DMS153 treated with DMSO at 0.1 percent for 48 hours (cell line): Measurements from ENCODE around the gene CDKN2C.
"Not testable (repeated sequence)": the region's sequence is repeated elsewhere in the genome, so short reads cannot be mapped to it uniquely, and the experiment has no call there.

Source experiments
- DNase-seq: peaks from one replicate; lab custom pipeline; 2025; ENCODE audit not compliant: unreplicated experiment; lab: John Stamatoyannopoulos, UW

Gene CDKN2C

GRCh38 chr1:50969611-50970508 is at the start of gene CDKN2C:
Gene CDKN2C, plus strand, starts transcription at chr1:50970245. Its CDS starts 124 bp downstream, at chr1:50970369.
- peak; percentile 87 for DNase-seq

DNA sequence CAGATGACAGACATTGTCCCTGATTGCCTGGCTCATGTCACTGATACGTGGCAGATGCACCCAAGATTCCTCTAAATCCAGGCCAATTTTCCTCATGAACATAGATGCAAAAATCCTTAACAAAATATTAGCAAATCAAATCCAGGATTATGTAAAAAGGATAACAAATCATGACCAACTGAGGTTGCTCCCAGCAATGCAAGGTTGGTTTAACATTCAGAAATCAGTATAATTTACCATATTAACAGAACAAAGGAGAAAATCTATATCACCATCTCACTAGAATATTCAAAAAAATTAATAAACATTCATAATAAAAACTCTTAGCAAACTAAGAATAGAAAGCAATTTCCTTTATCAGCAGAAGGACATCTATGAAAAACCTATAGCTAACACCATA is 49.6 kb upstream of the CDKN2C start:
- no peak for DNase-seq

- DNase-seq, result no peak
These were observed 49.0 kb upstream of the CDKN2C start for GRCh38 chr1:50921029-50921428.

GRCh38 chr1:50923564-50923963 is 46.5 kb upstream of the CDKN2C start:
- no peak for DNase-seq

DNA sequence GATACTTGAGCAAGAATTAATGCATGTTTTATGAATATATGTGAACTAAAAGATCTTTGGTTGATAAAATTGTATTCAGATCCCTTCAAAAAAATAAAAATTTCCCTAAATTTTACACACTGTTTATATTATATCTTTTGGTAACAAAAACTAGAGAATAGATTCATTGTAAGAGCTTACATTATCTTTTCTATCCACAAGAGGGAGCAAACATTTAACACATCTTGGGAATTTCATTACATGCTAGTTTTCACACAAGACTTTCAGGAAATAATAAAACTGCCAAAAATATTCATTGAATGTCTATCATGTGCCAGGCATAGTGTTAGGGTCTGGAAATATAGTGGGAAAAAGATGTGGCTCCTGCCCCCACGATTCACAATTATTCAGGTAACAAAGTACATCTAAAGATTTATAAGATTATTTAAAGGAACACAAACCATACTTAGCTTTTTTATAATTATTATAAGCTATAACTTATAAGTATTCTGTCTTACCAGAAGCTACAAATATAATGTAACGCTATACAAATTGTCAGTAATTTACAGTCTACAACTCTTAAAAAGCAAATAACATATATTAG is 40.6 kb upstream of the CDKN2C start:
- peak; percentile 34 for DNase-seq

- no peak for DNase-seq
These were observed 39.9 kb upstream of the CDKN2C start for GRCh38 chr1:50930193-50930592.

GRCh38 chr1:50930965-50931737 is 38.9 kb upstream of the CDKN2C start:
- DNase-seq, result no peak

GRCh38 chr1:50932043-50932442 is 38.0 kb upstream of the CDKN2C start:
- DNase-seq, result not testable (repeated sequence)

GRCh38 chr1:50933770-50934169 is 36.3 kb upstream of the CDKN2C start:
- not testable (repeated sequence) for DNase-seq

GRCh38 chr1:50934838-50935237 is 35.2 kb upstream of the CDKN2C start:
- no peak for DNase-seq

DNA sequence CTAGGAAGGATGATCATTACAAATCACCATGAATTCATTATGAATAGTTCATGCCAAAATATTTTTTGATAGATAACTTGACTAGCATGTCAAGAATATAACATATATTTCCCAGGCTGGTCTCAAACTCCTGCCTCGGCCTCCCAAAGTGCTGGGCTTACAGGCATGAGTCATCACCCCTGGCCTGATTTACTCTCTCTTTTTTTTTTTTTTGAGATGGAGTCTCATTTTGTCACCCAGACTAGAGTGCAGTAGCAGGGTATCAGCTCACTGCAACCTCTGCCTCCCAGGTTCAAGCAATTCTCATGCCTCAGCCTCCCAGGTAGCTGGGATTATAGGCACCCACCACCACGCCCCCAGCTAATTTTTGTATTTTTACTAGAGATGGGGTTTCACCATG is 34.8 kb upstream of the CDKN2C start:
- not testable (repeated sequence) for DNase-seq

- DNase-seq, result no peak
These were observed 33.7 kb upstream of the CDKN2C start for GRCh38 chr1:50936321-50936720.

DNA sequence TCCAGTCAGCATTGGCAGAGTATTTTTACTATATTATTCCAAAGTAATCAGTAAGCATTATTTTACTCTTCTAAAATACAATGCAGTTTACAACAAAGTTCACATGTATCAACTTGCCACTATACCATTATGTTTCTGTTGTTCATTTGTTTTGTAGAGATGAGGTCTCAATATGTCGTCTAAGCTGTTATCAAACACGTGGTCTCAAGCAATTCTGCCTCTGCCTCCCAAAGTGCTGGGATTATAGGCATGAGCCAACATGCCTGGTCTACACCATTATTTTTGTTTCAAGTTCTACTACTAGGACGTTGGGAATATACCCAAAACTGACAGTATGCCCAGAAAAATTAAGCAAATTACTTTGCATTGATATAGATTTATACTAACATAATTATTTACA is 29.8 kb upstream of the CDKN2C start:
- no peak for DNase-seq

DNA sequence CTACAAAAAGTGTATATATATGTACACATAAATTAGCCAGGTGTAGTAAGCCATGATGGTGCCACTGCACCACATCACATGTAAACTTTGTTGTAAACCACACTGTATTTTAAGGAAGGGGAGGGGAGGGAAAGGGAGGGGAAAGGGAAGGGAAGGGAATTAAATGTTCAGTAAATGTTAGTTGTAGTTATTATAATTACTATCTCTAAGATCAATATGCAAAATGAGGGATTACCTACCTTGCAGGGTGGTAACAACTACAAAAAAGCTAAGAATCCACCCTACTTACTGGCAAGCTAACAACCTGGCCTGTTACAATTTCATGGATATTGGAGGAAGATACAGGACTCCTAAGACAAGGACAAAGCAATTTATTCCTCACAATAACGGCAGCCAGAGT is 27.7 kb upstream of the CDKN2C start:
- no peak for DNase-seq

- no peak for DNase-seq
These were observed 20.6 kb upstream of the CDKN2C start for GRCh38 chr1:50949286-50949982.

GRCh38 chr1:50950396-50950795 is 19.6 kb upstream of the CDKN2C start:
- DNase-seq, result no peak

DNA sequence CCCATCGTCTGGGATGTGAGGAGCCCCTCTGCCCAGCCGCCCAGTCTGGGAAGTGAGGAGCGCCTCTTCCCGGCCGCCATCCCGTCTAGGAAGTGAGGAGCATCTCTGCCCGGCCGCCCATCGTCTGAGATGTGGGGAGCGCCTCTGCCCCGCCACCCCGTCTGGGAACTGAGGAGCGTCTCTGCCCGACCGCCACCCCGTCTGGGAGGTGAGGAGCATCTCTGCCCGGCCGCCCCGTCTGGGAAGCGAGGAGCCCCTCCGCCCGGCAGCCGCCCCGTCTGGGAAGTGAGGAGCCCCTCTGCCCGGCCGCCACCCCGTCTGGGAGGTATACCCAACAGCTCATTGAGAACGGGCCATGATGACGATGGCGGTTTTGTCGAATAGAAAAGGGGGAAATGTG is 17.5 kb upstream of the CDKN2C start:
- not testable (repeated sequence) for DNase-seq

DNA sequence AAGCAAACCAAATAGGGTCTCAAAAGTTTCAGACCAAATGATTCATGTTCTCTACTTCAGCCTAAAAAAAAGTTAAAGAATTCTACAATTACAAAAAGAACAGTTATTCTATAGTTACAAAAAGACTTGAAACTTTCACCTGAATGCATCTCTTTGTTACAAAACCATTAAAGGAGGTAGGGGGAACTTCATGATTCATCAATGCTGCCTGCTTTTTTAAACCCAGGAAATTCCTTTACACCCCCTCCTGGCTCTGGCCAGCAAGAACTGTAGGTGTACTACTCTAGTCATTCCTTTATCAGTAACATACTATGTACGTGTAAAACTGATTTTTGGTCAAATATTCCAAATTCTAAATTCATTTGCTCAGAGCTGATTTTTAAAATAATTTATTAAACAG is 14.9 kb upstream of the CDKN2C start:
- no peak for DNase-seq

GRCh38 chr1:50959303-50959912 is 10.6 kb upstream of the CDKN2C start:
- no peak for DNase-seq

- DNase-seq, result peak; percentile 96
These were observed 9.9 kb upstream of the CDKN2C start, which contains the start of gene FAF1 for GRCh38 chr1:50959913-50960844. Gene FAF1, minus strand, starts transcription at chr1:50960267. Its CDS starts 456 bp downstream, at chr1:50959811.
